GM21786 (cell line): ENCODE data around the gene EXOSC9.
A peak's percentile ranks its signal among the peaks of the same experiment; 100 is the strongest.

Source experiments
- ATAC-seq: cut with Tn5 transposase; IDR thresholded peaks from one replicate; pipeline ENCODE4 v1.9.1; 2021; ENCODE audit not compliant: unreplicated experiment

EXOSC9 gene

DNA sequence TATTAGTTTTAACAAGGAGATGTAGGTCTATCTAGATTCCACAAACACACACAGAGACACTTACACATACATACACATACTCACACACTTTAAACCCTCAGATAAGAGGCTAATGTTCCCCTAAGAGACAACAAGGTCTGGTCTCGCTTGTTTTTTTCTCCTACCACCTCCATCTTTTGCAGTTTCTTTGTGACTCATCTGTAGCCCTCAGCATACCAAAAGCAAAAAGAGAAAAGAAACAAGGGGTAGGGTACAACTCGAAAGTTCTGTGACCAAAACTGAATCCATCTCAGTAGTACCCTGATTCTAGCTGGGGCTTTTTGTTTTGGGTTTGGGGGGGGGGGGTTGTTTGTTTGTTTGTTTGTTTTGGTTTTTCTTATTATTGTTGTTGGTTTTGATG is 12.2 kb upstream of the EXOSC9 start:
- ATAC-seq, result peak; percentile 94

DNA sequence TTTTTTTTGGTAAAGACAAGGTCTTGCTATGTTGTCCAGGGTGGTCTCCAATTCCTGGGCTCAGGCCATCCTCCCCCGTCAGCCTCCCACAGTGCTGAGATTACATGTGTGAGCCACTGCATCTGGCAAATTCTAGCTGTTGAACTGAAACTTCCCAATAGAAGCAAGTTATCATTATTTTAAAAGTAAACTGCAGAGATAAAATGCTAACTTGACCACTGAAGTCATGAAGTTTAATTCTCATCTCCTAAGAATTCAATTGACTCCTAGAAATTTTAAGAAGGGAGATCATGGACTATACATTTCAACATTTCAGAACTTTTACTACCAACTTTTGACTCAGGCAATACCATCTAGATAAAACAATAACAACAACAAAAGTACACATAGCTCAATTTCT is 11.7 kb upstream of the EXOSC9 start:
- no peak for ATAC-seq

DNA sequence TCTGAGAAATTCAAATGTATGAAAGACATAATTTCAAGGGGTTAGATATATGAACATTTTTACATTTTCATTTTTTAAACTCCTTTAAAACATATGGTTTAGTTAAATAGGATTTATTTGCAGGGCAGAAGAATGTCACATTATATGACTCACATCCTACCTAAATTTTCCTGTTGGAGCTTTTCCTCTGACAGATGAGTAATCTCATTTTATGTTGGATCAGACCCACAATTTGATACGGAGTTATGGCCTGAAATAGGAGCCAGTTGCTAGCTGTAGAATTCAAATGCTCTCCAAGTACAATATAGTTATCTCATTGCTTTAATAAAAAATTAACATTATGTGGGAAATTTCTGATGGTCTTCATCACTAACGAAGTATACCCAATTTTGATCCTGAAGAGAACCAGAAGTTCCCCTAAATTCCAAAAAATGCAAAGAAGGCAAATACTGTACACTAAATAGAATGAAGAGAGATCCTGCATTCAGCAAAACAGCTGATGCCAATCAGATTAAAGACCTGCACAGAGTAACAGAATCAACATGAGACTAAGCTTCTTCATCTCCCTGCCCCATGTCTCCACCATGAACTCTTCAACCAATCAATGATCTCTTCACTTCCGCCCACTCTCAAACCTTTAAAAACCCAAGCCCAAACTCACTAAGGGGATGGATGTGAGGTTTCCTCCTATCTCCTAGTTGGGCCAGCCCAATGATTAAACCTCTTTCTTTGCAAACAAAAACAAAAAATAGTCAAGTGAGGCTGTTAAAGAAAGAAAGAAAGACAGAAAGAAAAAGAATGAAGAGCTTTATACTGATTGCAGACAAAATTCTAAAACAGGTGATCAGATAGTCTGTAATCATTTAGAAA is 10.9 kb upstream of the EXOSC9 start:
- no peak for ATAC-seq

DNA sequence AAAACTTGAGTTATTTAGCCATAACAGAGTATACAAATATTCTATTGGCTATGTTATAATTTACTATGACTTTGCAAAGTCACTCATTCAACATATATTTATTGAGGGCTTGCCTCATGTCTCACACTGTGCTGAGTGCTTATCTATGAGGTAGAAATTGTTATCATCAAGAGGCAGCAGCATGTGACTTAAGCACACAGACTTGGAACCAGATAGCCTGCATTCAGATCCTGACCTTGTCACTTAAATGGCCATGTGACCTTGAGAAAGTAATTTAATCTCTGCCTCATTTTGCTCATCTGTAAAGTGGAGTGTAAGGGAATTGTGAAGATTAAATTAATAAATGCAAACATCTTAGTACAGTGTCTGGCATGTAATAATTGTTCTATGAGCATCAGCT is 10.1 kb upstream of the EXOSC9 start:
- no peak for ATAC-seq

DNA sequence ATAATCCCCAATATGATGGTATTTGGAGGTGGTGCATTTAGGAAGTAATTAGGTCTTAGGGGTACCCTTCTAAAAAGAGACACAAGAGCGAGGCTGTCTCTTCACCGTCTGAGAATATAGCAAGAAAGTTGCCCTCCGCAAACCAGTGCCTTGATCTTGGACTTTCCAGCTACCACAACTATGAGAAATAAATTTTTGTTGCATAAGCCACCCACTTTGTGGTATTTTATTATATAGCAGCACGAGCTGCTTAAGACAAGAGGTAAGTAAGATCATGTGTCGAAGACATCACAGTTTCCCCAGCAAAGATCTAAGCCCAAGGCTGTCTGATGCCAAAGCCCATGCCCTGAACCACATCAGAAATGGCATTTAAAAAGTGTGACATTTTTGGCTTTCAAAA is 9.6 kb upstream of the EXOSC9 start:
- no peak for ATAC-seq

DNA sequence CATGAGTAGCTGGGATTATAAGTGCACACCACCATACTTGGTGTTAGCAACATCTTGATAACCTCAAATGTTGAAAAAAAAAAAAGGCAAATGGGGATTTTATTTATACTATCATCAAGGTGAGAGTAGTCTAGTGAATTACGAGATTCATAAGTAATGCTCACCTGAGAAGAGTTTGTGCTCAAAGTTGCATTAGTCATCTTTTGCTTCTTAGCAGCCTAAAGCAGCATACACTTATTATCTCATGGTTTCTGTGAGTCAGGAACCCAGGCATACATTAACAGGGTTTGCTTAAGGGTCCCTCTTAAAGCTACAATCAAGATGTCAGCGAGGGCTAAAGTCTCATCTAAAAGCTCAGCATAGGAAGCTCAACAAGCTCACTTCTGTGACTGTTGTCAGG is 8.2 kb upstream of the EXOSC9 start:
- no peak for ATAC-seq

DNA sequence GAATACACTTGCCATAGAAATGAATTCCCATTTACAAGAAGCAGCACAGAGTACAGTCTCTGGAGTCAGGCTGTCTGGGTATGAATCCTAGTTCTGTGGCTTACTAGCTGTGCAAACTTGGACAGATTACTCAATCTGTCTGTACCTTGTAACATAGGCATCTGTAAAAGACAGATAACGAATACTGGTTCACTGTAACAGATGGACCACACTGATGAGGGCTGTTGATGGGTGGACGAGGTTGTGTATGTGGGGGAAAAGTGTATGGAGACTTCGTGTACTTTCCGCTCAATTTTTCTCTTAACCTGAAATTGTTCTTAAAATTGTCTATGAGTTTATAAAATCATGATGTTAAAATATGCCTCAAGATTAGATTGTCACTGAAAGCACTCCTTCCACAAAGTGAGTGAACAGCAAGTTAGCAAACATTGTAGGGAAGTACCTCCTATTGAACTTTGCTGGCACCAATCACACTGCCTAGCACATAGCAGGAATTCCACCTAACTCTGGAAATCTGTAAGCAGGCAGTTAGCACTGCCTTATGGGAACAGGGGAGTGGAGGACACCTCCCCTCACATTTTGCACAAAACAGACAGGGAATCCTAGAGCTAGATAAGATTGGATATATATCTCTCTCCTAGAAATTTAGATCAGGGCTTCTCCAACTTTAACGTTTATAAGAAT is 6.5 kb upstream of the EXOSC9 start:
- no peak for ATAC-seq

DNA sequence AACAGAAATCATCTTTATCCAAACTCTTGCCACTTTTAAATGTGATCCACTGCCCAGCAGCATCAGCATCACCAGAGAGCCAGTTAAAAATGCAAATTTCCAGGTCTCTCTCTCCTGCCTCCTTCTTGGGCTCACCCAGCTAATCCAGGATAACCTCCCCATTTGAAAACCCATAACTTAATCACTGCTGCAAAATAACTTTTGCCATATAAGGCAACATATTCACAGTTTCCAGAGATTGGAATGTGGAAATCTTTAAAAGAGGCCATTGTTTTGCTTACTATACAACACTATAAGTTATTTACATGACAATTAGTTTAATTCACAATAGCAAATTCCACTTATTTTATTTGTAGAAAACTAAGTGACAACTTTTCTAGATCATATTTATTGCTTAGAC is 4.8 kb upstream of the EXOSC9 start:
- no peak for ATAC-seq

DNA sequence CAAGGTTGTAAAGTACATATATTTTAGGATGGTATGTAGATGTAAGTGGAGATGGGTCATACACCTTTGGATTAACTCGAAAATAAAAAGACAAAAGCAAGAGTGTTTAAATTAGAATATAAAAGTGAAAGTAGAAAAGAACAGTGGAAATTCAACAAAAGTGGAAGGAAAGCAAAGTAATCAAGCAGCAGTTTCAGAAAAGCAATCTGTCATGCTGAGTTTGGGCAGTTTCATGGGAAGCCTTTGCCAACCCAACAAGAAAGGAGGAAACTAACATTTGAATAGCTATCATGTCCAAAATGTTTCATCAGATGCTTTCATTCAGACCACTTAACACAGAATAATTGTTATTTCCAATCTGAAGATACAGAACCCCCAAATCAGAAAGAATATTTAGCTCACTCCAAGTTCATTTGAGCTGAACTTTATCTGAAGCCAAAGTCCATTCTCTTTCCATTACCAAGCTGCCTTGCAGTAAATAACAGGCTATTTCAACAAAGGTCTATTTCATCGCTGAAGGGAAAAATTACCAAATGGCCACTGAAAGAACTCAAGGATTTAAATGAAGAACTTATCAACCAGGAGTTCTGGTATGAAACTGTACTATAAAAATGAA is 1.8 kb upstream of the EXOSC9 start:
- no peak for ATAC-seq

DNA sequence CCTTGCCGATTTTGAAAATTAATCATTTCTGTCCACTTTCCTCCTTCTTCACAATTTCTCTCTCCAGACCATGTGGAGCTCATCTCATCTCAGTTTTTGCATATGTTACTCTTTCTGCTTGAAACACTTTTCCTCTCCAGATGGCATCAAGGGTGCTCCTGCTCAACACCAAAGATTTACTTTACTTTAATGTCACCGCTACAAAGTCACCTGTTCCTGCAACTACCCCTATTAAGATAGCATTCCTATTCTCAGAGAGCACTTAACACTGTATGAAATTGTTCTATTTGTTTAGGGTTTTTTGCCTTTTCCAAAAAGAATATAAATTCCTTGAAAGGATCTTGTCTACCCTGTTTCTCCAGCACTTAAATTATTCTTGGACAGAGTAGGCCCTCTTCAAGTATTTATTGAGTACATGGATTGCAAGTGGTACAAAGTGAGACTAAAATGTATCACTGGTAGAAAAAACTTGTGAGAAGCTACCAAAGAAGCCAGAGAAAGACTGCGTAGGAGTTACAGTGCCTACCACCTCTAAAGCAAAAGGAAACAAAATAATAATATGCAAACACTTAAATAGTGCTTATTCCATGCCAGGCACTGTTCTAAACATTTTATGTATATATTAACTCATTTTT is 1.1 kb upstream of the EXOSC9 start:
- no peak for ATAC-seq

DNA sequence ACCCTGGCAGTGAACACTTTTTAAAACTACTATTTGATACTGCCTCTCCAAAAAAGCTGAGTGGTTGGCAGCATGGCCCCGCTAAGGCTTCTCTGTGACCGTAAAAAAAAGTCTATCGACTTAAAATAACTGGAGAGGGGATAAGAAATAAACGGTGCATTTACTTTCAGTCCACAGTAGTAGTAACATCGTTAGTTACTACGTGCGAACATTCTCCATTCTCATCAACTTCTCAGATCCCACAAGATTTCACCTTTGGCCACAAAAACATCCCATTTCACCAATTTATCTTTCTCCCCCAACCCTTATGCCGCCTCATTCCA is 524 bp upstream of the EXOSC9 start:
- ATAC-seq, result peak; percentile 12

DNA sequence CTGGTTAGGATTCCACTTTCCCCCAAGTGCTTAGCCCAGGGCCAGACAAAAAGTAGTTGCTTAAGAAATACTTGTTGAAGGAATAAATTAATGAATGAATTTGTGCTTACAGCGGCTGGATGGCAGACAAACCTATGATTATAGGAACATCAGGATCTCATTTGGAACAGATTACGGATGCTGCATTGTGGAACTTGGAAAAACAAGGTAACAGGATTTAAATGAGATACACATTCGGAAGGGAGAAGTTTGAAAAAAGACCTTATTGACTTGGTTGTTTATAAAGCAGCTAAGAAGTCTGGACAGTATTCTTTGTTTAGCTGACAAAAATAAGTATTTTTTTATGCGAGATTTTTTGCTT is 572 bp downstream of the EXOSC9 start:
- ATAC-seq, result no peak

DNA sequence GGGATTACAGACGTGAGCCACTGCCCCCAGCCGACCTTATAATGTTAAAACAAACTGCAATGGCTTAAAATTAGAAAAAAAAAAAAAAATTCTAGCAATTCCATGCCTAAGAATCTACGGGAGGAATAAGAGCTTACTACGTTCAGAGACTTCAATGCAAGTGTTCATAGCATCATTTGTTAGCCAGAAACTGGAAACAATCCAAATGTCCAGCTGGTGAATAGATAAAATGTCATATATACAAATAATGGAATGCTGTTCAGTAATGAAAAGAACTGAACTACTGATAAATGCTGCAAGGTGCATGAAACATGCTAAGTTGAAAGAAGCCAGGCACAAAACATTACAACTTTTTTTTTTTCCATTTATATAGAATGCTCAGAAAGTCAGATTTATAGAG is 5.3 kb downstream of the EXOSC9 start:
- no peak for ATAC-seq

DNA sequence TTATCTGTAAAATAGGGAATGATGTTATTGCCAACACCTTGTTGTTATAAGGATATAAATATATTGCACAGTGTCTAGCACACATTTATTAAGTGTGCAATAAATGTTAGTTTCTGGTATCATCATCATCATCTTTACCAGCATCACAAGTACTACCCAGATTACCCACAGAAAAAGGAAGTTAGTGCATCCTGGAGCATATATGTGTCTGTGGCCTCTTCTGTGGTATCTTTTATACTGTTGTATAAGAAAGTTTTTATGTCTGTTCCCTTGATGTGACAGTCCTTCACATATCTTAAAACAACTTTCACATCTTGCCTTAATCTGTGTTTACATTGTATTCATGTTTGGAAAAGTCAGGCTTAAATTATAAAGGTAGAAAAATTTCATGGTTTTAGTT is 10.0 kb downstream of the EXOSC9 start:
- no peak for ATAC-seq

DNA sequence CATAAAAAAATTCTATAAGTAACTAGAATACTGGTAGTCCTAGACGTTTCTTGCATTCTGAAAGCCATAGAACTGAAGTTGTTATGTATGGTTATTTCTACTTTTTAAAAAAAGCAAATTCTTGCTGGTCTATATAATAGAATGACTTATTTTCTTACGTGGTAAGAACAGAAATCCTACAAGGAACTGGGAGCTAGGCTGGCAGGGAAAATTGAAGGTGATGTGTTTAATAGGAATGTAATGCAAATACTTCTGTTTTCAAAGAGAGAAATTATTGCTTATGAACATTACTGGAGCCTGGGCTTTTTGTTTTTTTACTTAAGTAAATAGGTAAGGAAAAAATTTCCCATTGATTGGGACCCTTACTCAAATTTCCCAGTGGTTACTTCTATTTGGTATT is 13.6 kb downstream of the EXOSC9 start:
- no peak for ATAC-seq

DNA sequence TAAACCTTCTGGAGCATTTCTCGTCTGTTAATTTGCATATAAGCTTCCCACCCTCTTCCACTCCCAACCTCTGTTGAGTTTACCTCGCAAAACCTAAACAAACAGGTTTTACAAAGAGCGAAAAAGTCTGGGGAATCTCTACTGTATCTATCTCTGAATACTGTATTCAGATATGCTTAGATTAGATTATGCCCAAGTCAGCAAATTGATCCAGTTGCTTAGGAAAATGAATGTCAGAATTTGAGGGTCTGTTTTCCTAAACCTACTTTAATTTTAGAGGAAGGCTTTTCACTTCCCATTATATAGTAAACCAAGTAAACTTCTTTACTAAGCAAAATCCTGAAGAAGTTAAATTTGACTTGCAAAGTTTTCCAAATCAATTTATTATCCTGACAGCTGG is 15.9 kb downstream of the EXOSC9 start:
- no peak for ATAC-seq

DNA sequence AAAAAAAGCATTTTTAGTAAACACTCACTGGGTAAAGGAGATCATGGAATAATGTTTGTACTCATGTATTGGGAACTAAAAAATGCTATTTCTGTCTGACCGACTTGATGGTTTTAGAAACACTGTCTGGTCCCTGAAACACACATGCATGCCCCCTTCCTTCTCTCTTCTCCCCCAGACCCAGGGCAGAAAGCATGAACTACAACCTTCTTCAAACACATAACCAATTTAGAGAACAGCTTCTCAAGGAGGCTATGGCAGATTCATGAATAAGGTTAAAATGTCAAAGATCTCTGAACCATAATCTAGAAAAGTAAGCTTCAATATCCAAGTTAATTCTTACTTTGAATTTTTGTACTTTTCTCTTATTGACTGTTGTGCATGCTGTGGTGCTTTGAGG is 16.6 kb downstream of the EXOSC9 start:
- no peak for ATAC-seq

DNA sequence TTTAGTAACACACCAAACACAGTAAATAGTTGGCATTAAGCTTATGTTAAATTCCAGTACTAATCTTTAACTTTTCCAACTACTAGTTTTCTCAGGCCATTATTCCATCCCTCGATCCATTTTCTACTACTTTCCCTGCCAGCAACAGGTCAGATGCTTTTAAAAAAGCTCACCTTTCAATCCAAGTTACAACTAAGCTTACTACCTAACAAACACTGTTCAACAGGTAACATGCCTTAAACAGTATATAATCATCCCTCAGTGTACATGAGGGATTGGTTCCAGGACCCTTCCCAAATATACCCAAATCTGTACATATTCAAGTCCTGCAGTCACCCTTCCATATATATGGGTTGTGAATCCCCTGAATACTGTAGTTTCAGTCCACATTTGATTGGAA is 17.1 kb downstream of the EXOSC9 start:
- ATAC-seq, result no peak

DNA sequence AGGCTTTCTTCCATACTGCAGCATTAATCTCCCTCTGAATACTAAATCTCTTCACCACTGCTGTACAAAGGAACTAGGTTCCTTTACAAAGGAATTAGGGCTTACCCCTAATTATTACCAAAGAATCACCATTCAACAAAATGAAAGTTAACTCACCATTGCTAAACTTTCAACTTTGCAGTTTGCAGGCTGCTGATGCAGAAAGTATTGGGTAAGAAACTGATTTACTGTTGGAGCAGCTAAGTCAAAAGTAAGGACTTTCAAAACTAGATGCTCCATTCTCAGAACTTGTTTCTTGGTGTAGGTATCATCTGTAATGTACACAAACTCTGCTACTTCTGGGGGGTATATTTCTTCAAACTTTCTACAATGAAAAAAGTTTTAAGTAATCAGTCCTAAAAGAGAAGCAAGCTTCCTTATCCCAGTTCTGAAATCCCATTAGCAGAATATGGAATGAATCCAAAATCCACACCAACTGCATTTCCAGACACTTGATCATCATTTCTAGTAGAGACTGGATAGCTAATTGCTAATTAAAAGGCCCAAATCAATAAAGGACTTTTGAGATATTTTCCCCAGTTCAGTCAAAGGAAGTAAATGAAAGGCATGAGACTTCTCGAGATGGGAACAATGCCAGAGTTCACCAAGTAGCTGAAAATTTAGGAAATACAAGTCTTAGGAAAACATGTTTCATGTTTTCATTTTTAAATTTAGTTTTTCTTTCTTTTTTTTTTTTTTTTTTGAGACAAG is 18.3 kb downstream of the EXOSC9 start:
- ATAC-seq, result no peak

DNA sequence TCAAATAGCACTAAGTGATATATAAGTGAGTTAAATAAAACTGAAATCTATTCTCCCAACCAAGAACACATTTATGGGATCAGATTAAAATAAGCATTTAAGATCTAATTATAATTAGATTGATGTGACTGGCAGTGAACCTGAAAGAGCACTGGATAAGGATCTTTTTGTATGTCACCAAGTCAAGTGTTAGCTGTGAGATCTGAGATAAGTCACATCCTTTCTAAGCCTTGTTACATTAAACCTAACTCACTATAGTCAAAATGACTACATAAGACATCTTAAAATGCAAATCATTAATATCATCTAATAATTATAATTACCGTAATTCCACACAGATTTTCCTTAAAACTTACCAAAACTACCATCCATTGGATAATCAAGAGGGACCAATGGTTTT is 20.9 kb downstream of the EXOSC9 start:
- ATAC-seq, result no peak

DNA sequence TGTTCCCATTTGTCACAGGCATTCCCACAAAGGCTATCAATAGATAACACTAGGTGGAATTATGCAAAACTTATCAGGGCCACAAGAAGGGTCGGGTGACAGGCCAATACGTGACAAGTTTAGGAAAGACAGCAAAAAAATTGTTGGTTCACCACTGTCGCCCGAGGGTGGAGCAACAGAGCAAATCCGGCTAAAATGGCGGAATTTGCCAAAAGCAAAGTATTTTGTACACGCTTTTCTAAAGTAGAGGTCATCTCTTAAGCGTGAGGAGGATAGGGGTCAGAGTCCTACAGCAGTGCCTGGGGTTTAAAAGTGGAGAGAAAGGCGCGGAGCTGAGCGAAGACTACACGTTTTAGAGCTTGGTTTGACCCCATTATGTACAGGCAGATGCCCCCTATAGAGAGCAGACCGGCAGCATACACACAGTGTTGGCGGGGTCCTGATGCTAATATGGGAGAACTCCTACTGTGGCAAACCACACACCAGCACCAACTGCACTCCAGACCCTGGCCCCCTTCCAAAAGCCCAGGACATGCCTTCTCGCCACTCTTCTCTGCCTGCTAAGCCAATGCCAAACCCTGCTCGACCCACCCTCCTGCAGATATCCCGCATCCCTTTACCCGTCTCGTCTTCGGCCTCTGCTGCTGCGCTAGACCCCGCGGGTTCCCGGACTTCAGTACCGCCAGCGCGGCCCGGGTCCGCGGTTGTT is 21.8 kb downstream of the EXOSC9 start:
- ATAC-seq, result peak; percentile 35
